ENCODE results near the gene LPO.

LPO gene

GRCh38 chr17:58238147-58238634 lies at the start of gene LPO:
Gene LPO (plus strand): TSS chr17:58238584. CDS start chr17:58242980, 4,396 bp downstream.
- in situ Hi-C loops (cut with MboI; ENCODE audit: low sequenced_read_pairs): no loop called here

GRCh38 chr17:58189436-58190146 lies 48.8 kb upstream of the LPO start:
- in situ Hi-C loops (cut with MboI; ENCODE audit: low sequenced_read_pairs): no loop called here

GRCh38 chr17:58191241-58191896 lies 47.0 kb upstream of the LPO start:
- in situ Hi-C loops (cut with MboI; ENCODE audit: low sequenced_read_pairs): no loop called here

GRCh38 chr17:58192612-58193011 lies 45.8 kb upstream of the LPO start, which contains the start of gene EPX:
Gene EPX (plus strand): TSS chr17:58192726. CDS start chr17:58192847, 121 bp downstream.
- in situ Hi-C loops (cut with MboI; ENCODE audit: low sequenced_read_pairs): no loop called here

- in situ Hi-C loops (cut with MboI; ENCODE audit: low sequenced_read_pairs): no loop called here
These were observed 44.6 kb upstream of the LPO start for GRCh38 chr17:58193641-58194255.

GRCh38 chr17:58195518-58196123 lies 42.8 kb upstream of the LPO start:
- in situ Hi-C loops (cut with MboI; ENCODE audit: low sequenced_read_pairs): no loop called here

- in situ Hi-C loops (cut with MboI; ENCODE audit: low sequenced_read_pairs): no loop called here
These were observed 41.8 kb upstream of the LPO start for GRCh38 chr17:58196610-58197009.

- in situ Hi-C loops (cut with MboI; ENCODE audit: low sequenced_read_pairs): no loop called here
These were observed 38.3 kb upstream of the LPO start for GRCh38 chr17:58200024-58200633.

- in situ Hi-C loops (cut with MboI; ENCODE audit: low sequenced_read_pairs): no loop called here
These were observed 35.5 kb upstream of the LPO start for GRCh38 chr17:58202859-58203258.

GRCh38 chr17:58204796-58205195 lies 33.6 kb upstream of the LPO start:
- in situ Hi-C loops (cut with MboI; ENCODE audit: low sequenced_read_pairs): no loop called here

- in situ Hi-C loops (cut with MboI; ENCODE audit: low sequenced_read_pairs): no loop called here
These were observed 32.4 kb upstream of the LPO start for GRCh38 chr17:58205936-58206335.

- in situ Hi-C loops (cut with MboI; ENCODE audit: low sequenced_read_pairs): no loop called here
These were observed 30.9 kb upstream of the LPO start for GRCh38 chr17:58207451-58207850.

GRCh38 chr17:58208344-58208743 lies 30.0 kb upstream of the LPO start:
- in situ Hi-C loops (cut with MboI; ENCODE audit: low sequenced_read_pairs): no loop called here

- in situ Hi-C loops (cut with MboI; ENCODE audit: low sequenced_read_pairs): no loop called here
These were observed 27.5 kb upstream of the LPO start for GRCh38 chr17:58210922-58211321.

GRCh38 chr17:58215685-58216084 lies 22.7 kb upstream of the LPO start:
- in situ Hi-C loops (cut with MboI; ENCODE audit: low sequenced_read_pairs): no loop called here

- in situ Hi-C loops (cut with MboI; ENCODE audit: low sequenced_read_pairs): no loop called here
These were observed 20.6 kb upstream of the LPO start for GRCh38 chr17:58217766-58218165.

GRCh38 chr17:58219007-58219788 lies 19.2 kb upstream of the LPO start, which contains the start of gene MKS1:
Gene MKS1 (minus strand): TSS chr17:58219255. CDS start chr17:58219230, 25 bp downstream.
- in situ Hi-C loops (cut with MboI; ENCODE audit: low sequenced_read_pairs): no loop called here

- in situ Hi-C loops (cut with MboI; ENCODE audit: low sequenced_read_pairs): no loop called here
These were observed 18.6 kb upstream of the LPO start for GRCh38 chr17:58219789-58220183.

GRCh38 chr17:58224315-58224714 lies 14.1 kb upstream of the LPO start:
- in situ Hi-C loops (cut with MboI; ENCODE audit: low sequenced_read_pairs): no loop called here

- in situ Hi-C loops (cut with MboI; ENCODE audit: low sequenced_read_pairs): no loop called here
These were observed 10.7 kb upstream of the LPO start for GRCh38 chr17:58227733-58228132.
